Left renal pelvis (tissue), 4 donors: ENCODE measurements around the gene CRHBP. TPM values are rescaled to one million over a fixed set of nuclear protein-coding genes. Genes with fewer than 3 reads are reported as not detected.
"Not testable (repeated sequence)": the region's sequence is repeated elsewhere in the genome, so short reads cannot be mapped to it uniquely, and the experiment has no call there.

Experiments used
- DNase-seq, 4 donors: peaks; one replicate each; pipeline ENCODE4 v3.0.0-alpha.2; 2013; ENCODE audit warnings: low read depth in 4 of 4, low spot score in 3 of 4
- polyA plus RNA-seq, 4 donors: library from polyadenylated mRNA; unstranded; fragments of 120-200 nt; gene quantifications; one replicate each; pipeline ENCODE4 v1.2.1, GENCODE V29; 2013; ENCODE audit not compliant: insufficient read length in 4 of 4

The CRHBP gene, protein sequence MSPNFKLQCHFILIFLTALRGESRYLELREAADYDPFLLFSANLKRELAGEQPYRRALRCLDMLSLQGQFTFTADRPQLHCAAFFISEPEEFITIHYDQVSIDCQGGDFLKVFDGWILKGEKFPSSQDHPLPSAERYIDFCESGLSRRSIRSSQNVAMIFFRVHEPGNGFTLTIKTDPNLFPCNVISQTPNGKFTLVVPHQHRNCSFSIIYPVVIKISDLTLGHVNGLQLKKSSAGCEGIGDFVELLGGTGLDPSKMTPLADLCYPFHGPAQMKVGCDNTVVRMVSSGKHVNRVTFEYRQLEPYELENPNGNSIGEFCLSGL
- polyA plus RNA-seq: 10 to 100 TPM in 3 of 4 donors, 1 to 10 TPM in 1; 6.4 to 24.2 (median 20.6) TPM

GRCh38 chr5:76952795-76953536 lies at the start of gene CRHBP:
CRHBP (plus strand) TSS chr5:76953045; CDS start chr5:76953135, 90 bp downstream.
- no peak for DNase-seq

GRCh38 chr5:76908166-76908565 lies 44.7 kb upstream of the CRHBP start:
- no peak for DNase-seq

DNA sequence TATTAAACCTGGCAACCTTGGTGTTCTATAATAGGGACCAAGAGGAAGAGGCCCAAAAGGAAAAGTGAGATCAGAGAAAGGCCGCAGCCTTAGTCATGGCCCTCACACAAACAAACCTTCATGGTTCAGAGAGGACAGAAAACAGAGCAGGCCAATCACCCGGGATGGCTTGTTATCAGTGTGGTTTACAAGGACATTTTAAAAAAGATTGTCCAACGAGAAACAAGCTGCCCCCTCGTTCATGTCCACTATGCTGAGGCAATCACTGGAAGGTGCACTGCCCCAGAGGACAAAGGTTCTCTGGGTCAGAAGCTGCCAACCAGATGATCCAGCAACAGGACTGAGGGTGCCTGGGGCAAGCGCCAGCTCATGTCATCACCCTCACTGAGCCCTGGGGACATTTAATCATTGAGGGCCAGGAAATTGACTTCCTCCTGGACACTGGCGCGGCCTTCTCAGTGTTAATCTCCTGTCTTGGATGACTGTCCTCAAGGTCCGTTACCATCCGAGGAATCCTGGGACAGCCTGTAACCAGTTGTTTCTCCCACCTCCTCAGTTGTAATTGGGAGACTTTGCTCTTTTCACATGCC lies 42.4 kb upstream of the CRHBP start:
- DNase-seq: not testable (repeated sequence)

DNA sequence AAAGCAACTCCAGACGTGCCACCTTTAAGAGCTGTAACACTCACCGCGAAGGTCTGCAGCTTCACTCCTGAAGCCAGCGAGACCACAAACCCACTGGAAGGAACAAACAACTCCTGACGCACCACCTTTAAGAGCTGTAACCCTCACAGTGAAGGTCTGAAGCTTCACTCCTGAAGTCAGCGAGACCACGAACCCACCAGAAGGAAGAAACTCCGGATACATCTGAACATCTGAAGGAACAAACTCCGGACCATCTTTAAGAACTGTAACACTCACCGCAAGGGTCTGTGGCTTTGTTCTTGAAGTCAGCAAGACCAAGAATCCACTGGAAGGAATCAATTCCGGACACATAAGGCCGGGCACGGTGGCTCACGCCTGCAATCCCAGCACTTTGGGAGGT lies 38.2 kb upstream of the CRHBP start:
- not testable (repeated sequence) for DNase-seq

GRCh38 chr5:76918539-76918938 lies 34.3 kb upstream of the CRHBP start:
- DNase-seq: no peak

DNA sequence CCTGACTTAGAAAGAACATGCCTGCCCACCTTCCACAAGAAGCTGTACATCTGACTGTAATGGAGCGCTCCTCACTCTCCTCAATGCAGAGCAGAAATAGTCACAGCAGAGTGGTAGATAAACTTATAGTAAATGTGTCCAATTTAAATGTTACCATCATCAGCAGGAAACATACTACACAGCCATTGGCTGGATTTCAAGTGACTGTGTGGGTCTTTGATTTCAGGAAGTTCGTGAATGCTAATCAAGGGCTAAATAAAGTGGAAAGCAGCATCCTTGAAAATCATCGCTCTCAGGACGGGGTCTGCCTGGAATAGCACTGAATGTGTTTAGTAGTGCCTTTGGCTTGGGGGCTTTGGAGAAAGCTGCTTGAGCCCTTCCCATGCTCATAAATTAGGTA lies 32.4 kb upstream of the CRHBP start:
- DNase-seq: no peak

- DNase-seq: no peak
Measured at GRCh38 chr5:76926329-76927105, 26.3 kb upstream of the CRHBP start.

DNA sequence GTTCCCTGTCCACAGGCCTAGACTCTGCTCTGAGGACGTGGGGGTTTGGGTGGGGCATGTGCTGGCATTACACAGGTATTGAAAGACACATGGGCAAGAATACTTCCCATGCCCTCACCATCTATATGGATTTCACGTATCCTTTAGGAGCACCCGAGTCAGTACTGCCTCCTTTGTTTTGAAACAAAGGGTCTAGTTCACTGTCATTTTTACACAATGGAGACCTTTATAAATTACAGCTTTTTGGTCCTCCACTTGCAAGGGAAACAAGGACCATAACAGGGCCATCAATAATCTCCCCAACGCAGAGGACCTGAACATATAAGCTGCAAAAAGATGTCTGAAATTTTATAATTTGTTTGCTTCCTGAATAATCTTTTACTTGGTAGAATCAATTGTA lies 24.9 kb upstream of the CRHBP start:
- no peak for DNase-seq

- no peak for DNase-seq
Measured at GRCh38 chr5:76930083-76930482, 22.8 kb upstream of the CRHBP start.

- no peak for DNase-seq
Measured at GRCh38 chr5:76938177-76938576, 14.7 kb upstream of the CRHBP start.

DNA sequence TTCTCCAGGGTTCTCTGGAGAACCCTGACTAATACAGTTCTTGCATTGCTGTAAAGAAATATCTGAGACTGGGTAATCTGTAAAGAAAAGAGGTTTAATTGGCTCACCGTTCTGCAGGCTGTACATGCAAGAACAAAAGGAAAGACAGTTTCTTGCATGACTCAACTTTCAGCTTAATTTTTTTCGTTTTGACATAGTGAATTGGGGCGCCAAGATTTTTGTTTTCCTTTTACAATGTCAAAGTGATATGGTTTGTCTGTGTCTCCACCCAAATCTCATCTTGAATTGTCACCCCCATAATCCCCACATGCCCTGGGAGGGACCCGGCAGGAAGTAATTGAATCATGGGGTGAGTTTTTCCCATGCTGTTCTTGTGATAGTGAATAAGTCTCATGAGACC lies 11.8 kb upstream of the CRHBP start:
- no peak for DNase-seq

GRCh38 chr5:76941442-76941841 lies 11.4 kb upstream of the CRHBP start:
- no peak for DNase-seq

GRCh38 chr5:76942581-76942980 lies 10.3 kb upstream of the CRHBP start:
- no peak for DNase-seq

- DNase-seq: no peak
Measured at GRCh38 chr5:76943006-76943405, 9.8 kb upstream of the CRHBP start.

GRCh38 chr5:76944638-76945037 lies 8.2 kb upstream of the CRHBP start:
- DNase-seq: no peak

DNA sequence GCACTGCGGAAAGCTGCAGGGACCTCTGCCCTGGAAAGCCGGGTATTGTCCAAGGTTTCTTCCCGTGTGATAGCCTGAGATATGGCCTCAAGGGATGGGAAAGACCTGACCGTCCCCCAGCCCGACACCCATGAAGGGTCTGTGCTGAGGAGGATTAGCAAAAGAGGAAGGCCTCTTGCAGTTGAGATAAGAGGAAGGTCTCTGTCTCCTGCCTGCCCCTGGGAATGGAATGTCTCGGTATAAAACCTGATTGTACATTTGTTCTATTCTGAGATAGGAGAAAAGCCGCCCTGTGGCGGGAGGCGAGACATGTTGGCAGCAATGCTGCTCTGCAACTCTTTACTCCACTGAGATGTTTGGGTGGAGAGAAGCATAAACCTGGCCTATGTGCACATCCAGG lies 7.6 kb upstream of the CRHBP start:
- DNase-seq: not testable (repeated sequence)

GRCh38 chr5:76946090-76946489 lies 6.8 kb upstream of the CRHBP start:
- DNase-seq: no peak

- no peak for DNase-seq
Measured at GRCh38 chr5:76947082-76947503, 5.8 kb upstream of the CRHBP start.

GRCh38 chr5:76953551-76954382 lies 922 bp downstream of the CRHBP start:
- DNase-seq: no peak

DNA sequence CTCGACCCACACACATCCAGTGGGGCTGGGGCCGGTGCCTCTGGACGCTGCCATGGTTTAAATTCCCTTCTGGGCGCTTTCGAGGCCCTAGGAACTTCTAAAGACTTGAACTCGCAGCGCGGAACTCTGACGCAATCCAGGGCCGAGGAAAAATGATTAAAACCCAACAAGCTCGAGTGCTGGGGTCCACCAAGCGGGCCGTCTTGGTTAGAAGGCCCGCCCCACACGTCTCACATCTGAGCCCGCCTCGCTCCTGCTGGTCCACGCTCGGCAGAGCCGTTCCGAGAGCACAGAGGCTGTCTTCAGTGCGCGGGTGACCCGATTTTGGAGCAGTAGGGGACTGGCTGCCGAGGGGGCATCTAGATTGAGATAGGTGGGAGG lies 1.5 kb downstream of the CRHBP start:
- no peak for DNase-seq
